Smooth muscle cell (in vitro differentiated cells): ENCODE data around the gene NMNAT1. TPM values are rescaled to one million over a fixed set of nuclear protein-coding genes. Genes with fewer than 3 reads are reported as not detected.

Source experiments
- DNase-seq: peaks from one replicate; lab custom pipeline; 2025; ENCODE audit not compliant: unreplicated experiment; lab: John Stamatoyannopoulos, UW
- H2AFZ ChIP-seq: fragments of 200-600 bp; sonication (generic); 2 replicates; pipeline ENCODE4 v1.6.0; 2016; ENCODE audit warnings: antibody characterized with exemption, low read depth, mild to moderate bottlenecking
- H3F3A ChIP-seq: fragments of 200-600 bp; sonication (generic); 2 replicates; pipeline ENCODE4 v1.6.0; 2017; ENCODE audit warnings: antibody characterized with exemption, low read depth
- H3K27ac ChIP-seq: fragments of 200-600 bp; sonication (generic); 2 replicates; pipeline ENCODE4 v1.5.1; 2016; ENCODE audit warnings: low read depth, mild to moderate bottlenecking
- H3K27me3 ChIP-seq: fragments of 200-600 bp; sonication (generic); 2 replicates; pipeline ENCODE4 v1.6.1; 2016; ENCODE audit warnings: low read depth, mild to moderate bottlenecking
- H3K36me3 ChIP-seq: fragments of 200-600 bp; sonication (generic); 2 replicates; pipeline ENCODE4 v1.5.1; 2016; ENCODE audit warnings: low read depth
- H3K4me1 ChIP-seq: fragments of 200-600 bp; sonication (generic); 2 replicates; pipeline ENCODE4 v1.5.1; 2016; ENCODE audit warnings: low read depth
- H3K4me2 ChIP-seq: fragments of 200-600 bp; sonication (generic); 2 replicates; pipeline ENCODE4 v1.6.0; 2016; ENCODE audit warnings: mild to moderate bottlenecking
- H3K4me3 ChIP-seq: fragments of 200-600 bp; sonication (generic); 2 replicates; pipeline ENCODE4 v1.5.1; 2016; ENCODE audit warnings: mild to moderate bottlenecking
- H3K79me2 ChIP-seq: fragments of 200-600 bp; sonication (generic); 2 replicates; pipeline ENCODE4 v1.6.0; 2016; ENCODE audit warnings: low read depth, mild to moderate bottlenecking
- H3K9ac ChIP-seq: fragments of 200-600 bp; sonication (generic); 2 replicates; pipeline ENCODE4 v1.6.0; 2016; ENCODE audit warnings: low read depth
- H3K9me3 ChIP-seq: fragments of 200-600 bp; sonication (generic); replicated peaks from 2 replicates; pipeline ENCODE4 v1.5.1; 2016; ENCODE audit warnings: low read depth
- H4K20me1 ChIP-seq: fragments of 200-600 bp; sonication (generic); 2 replicates; pipeline ENCODE4 v1.6.0; 2016; ENCODE audit warnings: low read depth
- CTCF ChIP-seq: fragments of 200-600 bp; sonication (generic); IDR thresholded peaks from 2 replicates; pipeline ENCODE4 v1.5.1; 2017; ENCODE audit warnings: borderline replicate concordance, mild to moderate bottlenecking, antibody characterized with exemption; ENCODE audit not compliant: insufficient read depth, poor library complexity, severe bottlenecking
- WGBS: methylation state at CpG from one replicate; pipeline ENCODE4 v1.1.7; 2016; ENCODE audit warnings: low lambda C conversion rate; 5-methylcytosine and 5-hydroxymethylcytosine counted together
- polyA plus RNA-seq: library from polyadenylated mRNA; unstranded; fragments of >200 nt; fragmentation: Nextera tagmentation; extraction: Ambion mirVana; gene quantifications from 2 replicates; pipeline ENCODE4 v1.2.1, GENCODE V29; 2016
- total RNA-seq: library from RNA; depleted of rRNA; stranded (reverse); fragments of >200 nt; gene quantifications from 2 replicates; pipeline ENCODE4 v1.2.3, GENCODE V29; 2014

NMNAT1 gene
- total and polyA plus RNA-seq, 2 experiments from 2014 or later, result 7.4 to 9.8 TPM

DNA sequence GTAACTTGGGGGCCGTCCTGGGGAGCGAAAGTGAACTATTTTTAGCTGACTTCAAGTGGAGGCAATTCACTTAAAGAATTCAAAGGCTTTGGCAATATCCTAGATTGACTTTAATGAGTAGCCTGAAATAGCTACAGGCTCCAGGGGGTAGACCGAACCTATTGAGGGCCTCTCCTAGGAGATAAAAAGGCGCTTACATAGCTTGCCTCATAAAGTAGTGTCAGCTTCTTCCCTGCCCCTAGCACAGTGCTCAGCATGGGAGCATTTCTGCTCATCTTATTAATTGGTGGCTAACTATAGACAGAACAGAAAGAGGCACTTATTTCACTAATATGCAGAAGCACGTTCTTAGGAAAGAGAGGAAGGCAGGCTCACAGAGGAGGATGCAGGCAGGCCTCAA lies 20.9 kb upstream of the NMNAT1 start:
- Histone ChIP-seq H3K79me2 (no peaks in the 10 kb centered on the region), H3K9ac (no peak overlapping the region), H3K27me3 (no peaks in the 10 kb centered on the region), H2AFZ (no peak overlapping the region), H3K4me2 (no peak overlapping the region), H3K27ac (no peak overlapping the region), H3K4me3 (no peak overlapping the region), H3K9me3 (no peaks in the 10 kb centered on the region), H4K20me1 (no peaks in the 10 kb centered on the region), H3K4me1 (peaks cover 18% of the 10 kb centered on the region), H3K36me3 (no peaks in the 10 kb centered on the region), H3F3A (no peaks in the 10 kb centered on the region)
- TF ChIP-seq CTCF, result no peak
- DNase-seq, result no peak
- WGBS, result 50% methylated on average over 5 of the region's 5 CpGs

- TF ChIP-seq CTCF, result no peak
- Histone ChIP-seq H3K79me2 (no peaks in the 10 kb centered on the region), H3K9me3 (no peaks in the 10 kb centered on the region), H4K20me1 (no peaks in the 10 kb centered on the region), H3K4me2 (no peak overlapping the region), H3K9ac (no peak overlapping the region), H3K27me3 (no peaks in the 10 kb centered on the region), H3K4me3 (no peak overlapping the region), H2AFZ (no peak overlapping the region), H3F3A (no peaks in the 10 kb centered on the region), H3K27ac (no peak overlapping the region), H3K4me1 (peaks cover 27% of the 10 kb centered on the region), H3K36me3 (no peaks in the 10 kb centered on the region)
- WGBS, result 94% methylated on average over 5 of the region's 5 CpGs
- DNase-seq, result no peak
These were observed 16.0 kb upstream of the NMNAT1 start for GRCh38 chr1:9927259-9927658.

DNA sequence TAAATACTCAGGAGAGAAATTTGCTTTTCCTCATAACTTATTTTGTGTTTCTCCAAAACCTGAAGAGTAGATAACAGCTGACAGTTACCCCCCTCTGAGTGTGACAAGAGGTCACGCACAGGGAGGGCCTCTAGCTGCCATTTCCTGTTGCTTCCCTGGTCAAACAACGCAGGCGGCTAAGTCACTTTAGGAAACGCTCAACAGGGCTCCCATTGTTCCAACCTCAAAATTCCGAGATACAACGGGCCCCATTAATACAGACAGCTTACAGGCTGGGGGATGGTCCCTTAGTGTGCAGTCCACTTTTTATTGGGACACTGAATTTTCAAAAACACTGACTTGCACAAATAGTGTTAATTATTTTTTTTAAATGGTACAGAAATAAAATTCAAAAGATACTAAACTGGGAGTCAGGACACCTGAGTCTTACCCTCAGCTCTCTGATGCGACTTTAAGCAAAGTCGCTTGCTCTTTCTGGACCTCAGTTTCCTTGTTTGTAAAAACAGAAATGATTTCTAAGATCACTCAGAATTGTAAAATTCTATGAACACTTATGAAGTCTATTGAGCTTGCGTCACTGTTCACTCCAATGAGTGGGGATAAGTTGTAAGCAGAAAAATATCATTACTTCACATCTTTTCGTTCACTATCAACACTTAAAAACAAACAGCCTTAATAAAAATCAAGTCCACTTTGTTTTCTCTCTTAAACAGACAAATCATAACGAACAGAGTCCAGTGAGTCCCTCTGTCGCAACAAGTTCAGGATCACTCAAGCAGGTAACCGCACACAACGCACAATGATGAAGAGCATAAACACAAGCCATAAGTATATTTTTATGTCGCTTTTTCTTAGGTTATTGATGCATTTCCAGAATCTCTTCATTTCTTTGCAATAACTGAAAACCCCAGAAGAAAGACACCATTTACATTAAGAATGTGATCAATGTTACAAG lies 13.6 kb upstream of the NMNAT1 start:
- 75% methylated on average over 15 of the region's 15 CpGs for WGBS
- no peaks in the 10 kb centered on the region for H3K27me3 ChIP-seq
- H3K4me3 ChIP-seq, result no peak overlapping the region
- no peaks in the 10 kb centered on the region for H4K20me1 ChIP-seq
- no peaks in the 10 kb centered on the region for H3K9me3 ChIP-seq
- no peaks in the 10 kb centered on the region for H3K79me2 ChIP-seq
- H2AFZ ChIP-seq, result no peak overlapping the region
- no peaks in the 10 kb centered on the region for H3F3A ChIP-seq
- no peak for TF ChIP-seq CTCF
- no peaks in the 10 kb centered on the region for H3K36me3 ChIP-seq
- H3K9ac ChIP-seq, result no peak overlapping the region
- H3K27ac ChIP-seq, result no peak overlapping the region
- DNase-seq, result no peak
- no peak overlapping the region for H3K4me2 ChIP-seq
- peaks cover 18% of the 10 kb centered on the region for H3K4me1 ChIP-seq

GRCh38 chr1:9942399-9942938 lies 806 bp upstream of the NMNAT1 start:
- no peak for DNase-seq
- peak; percentile 50 for TF ChIP-seq CTCF
- H4K20me1 ChIP-seq, result no peaks in the 10 kb centered on the region
- H2AFZ ChIP-seq, result peak overlapping the region; percentile 88
- H3K27me3 ChIP-seq, result no peaks in the 10 kb centered on the region
- no peaks in the 10 kb centered on the region for H3K36me3 ChIP-seq
- WGBS, result 3% methylated on average over 14 of the region's 14 CpGs
- peak overlapping the region; percentile 95 for H3K9ac ChIP-seq
- no peaks in the 10 kb centered on the region for H3F3A ChIP-seq
- peak overlapping the region; percentile 93 for H3K4me2 ChIP-seq
- H3K27ac ChIP-seq, result peak overlapping the region; percentile 84
- peaks cover 25% of the 10 kb centered on the region for H3K79me2 ChIP-seq
- H3K4me1 ChIP-seq, result peaks cover 5% of the 10 kb centered on the region
- peak overlapping the region; percentile 75 for H3K4me3 ChIP-seq
- no peaks in the 10 kb centered on the region for H3K9me3 ChIP-seq
